Measurements from ENCODE around the gene MORC3.
"Not testable (repeated sequence)": the region's sequence is repeated elsewhere in the genome, so short reads cannot be mapped to it uniquely, and the experiment has no call there.

MORC3 gene

GRCh38 chr21:36325373-36326010, 5.5 kb downstream of the MORC3 start:
- DNase-seq (ENCODE audit: low read depth), result no peak

DNA sequence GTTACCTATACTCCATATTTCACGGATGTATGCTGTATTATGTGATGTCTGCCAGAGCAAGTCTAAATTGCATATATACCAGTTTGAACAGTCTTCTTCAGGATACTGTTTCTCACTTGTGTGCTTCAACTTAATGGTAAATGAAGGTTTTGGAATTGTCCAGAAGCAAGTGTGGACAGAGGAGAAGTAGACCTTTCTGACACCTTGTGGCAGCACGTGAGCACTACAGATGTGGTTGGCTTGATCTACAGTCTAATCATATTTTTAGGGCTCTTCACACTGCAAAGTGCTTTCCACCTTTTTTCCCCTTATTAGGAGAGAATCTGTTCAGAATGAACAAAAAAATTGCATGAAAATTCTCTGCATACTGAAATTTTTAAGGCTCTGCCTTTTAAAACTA, 10.9 kb downstream of the MORC3 start:
- no peak for DNase-seq (ENCODE audit: low read depth)

DNA sequence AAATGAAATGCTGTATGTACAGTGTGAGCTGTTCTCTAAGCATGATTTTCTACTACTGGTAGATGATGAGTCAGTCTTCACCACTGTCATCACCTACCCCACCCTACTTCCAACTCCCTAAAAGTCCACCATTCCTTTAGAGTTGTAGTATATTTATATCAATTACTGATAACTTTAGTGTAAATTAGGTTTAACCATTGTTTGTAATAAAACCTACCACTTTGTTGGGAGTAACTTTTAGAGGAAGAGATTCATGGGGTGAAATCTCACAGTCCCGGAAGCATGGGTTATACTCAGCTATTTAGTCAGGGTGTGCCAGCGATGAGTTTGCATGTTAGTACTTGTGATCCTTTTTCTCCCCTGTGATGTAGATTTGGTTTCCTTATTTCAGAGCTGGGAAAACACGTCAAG, 17.1 kb downstream of the MORC3 start:
- no peak for DNase-seq (ENCODE audit: low read depth)

- DNase-seq (ENCODE audit: low read depth), result no peak
Observed at GRCh38 chr21:36338975-36339374, 19.0 kb downstream of the MORC3 start.

GRCh38 chr21:36342581-36342980, 22.6 kb downstream of the MORC3 start:
- DNase-seq (ENCODE audit: low read depth), result not testable (repeated sequence)

DNA sequence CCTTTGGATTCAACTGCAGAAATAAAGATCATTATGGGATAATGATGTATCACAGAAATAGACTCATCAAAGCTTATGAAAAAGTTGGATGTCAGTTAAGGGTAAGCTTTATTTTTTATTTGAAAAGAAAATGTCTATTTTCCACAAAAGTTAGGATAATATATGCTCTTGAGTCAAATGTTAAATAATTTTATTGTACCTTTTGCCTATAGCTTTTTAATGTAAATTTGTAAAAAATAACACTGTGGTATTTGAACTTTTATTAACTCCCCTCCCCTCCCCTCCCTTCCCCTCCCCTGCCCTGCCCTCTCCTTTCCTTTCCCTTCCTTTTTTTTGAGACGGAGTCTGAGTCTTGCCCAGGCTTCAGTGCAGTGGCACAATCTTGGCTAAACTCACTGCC, 24.9 kb downstream of the MORC3 start:
- no peak for DNase-seq (ENCODE audit: low read depth)

- DNase-seq (ENCODE audit: low read depth), result no peak
Observed at GRCh38 chr21:36347278-36347961, 27.4 kb downstream of the MORC3 start.

GRCh38 chr21:36347962-36348328, 27.9 kb downstream of the MORC3 start:
- DNase-seq (ENCODE audit: low read depth), result no peak

- DNase-seq (ENCODE audit: low read depth), result no peak
Observed at GRCh38 chr21:36349315-36349714, 29.3 kb downstream of the MORC3 start.

DNA sequence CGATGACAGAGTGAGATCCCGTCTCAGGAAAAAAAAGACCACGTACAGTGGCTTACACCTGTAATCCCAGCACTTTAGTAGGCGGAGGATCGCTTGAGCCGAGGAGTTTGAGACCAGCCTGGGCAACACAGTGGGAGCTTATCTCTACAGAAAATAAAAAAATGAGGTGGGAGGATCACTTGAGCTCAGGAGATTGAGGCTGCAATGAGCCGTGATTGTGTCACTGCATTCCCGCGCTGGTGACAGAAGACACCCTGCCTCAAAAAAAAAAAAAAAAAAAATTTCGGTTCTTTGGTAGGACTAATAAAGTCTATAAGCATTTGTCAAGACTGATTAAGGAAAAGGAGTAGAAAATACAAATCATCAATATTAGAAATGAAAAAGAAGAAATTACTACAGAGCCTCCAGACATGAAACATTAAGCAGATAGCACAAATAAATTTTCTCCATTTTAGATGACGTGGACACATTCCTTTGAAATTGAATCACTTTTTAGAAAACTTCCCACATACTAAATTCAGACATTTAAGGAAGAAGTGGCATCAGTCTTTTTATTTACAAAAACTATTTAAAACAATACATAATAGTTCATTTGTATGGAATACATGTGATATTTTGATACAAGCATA, 30.4 kb downstream of the MORC3 start:
- DNase-seq (ENCODE audit: low read depth), result no peak

DNA sequence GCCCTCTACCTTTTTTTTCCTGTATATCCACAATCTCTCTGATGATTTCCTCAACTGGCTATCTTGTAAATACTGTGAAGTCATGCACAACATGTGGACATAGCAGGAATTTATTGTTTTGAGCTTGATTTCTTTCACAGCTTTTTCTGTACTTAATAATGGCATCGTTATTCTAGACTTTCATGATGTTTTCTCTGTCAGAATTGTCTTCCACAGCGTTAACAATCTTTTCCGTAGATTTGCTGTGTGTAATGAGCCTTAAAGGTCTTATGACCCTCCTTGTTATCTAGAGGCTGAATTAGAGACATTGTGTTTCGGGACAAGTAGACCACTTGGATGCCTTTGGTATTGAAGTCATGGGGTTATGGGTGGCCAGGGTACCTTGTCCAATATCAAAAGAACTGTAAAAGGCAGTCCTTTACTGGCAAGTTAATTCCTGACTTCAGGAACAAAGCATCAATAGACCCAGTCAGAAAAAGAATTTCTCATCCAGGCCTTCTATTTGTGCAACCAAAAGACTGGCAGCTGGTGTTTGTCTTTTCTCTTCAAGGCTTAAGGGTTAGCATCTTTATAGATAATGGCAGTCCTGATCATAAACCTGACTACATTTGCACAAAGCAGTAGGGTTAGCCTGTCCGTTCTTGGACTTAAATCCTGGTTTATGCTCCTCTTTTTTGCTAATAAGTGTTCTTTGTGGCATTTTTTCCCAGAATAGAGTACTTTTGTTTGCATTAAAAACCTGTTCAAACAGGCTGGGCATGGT, 35.1 kb downstream of the MORC3 start:
- no peak for DNase-seq (ENCODE audit: low read depth)

DNA sequence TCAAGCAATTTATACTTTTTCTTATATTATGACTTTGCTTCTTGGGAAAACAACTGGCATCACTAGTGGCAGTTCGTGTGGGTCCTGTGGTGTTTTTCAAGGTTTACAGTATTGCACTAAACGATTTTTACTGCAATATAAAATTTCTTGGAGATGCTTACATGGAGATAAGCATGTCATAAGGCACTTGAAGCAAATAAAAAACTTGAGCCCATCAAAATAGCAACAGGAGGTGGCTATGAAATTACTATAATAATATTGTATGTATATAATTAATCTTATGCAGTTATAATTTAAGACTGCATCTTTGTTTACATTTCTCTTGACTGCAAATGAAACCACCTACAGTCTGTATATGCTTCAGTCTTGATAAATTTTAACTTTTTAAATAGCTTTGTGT, 35.9 kb downstream of the MORC3 start:
- no peak for DNase-seq (ENCODE audit: low read depth)

DNA sequence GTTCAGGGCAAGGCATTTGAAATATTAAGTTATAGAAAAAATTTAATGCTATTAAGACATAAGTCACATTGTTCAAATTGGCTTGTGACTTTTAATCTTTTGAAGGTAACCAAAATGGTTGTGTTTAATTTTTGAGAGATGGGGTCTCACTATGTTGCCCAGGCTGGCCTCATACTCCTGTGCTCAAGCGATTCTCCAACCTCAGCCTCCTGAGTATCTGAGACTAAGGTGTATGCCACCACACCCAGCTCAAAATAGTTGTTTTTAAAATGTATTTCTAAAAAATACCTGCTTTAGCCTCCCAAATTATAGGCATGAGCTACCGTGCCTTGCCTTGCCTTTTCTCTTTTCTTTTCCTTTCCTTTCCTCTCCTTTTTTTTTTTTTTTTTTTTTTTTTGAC, 39.2 kb downstream of the MORC3 start:
- no peak for DNase-seq (ENCODE audit: low read depth)

- no peak for DNase-seq (ENCODE audit: low read depth)
Observed at GRCh38 chr21:36369064-36369685, 49.2 kb downstream of the MORC3 start.

DNA sequence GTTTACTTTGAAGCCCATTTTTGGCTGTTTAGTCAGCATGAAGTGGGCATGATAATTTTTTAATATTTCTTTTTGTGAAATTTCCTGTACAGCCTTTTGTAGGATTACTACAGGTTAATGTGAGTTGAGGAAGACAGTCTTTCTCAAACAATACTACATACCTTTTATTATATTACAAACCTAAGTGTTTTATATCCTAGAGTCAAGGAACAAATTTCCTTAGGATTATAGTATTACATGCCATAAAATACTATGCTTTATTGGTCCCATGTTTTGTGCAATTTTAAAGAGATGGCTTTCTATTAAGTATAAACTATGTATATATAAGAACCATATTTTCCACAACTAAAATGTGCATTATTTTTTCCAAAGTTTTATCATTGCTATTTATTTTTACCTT, 56.0 kb downstream of the MORC3 start:
- no peak for DNase-seq (ENCODE audit: low read depth)

DNA sequence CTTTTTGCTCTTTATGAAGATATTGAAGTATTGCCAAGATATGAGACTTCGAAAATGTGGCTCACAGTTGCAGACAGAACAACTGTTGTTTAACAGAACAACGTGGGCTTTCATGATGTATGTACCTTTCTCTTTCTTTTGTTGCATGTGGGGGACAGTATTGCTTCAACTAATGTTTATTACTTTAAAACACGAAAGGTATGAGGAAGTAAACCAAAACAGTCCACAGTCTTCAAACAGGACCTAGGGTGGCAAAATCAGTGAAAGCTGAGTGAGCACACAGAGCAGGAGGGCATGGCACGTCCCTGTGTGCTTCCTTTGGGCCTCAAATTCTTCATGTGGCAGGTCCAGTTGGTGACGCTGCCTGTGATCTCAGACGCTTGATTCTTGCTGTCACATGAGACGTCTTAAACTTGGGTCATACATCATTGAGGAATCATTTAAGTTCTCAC, 57.4 kb downstream of the MORC3 start:
- no peak for DNase-seq (ENCODE audit: low read depth)

- DNase-seq (ENCODE audit: low read depth), result no peak
Observed at GRCh38 chr21:36379251-36379650, 59.3 kb downstream of the MORC3 start.

GRCh38 chr21:36381841-36382589, 62.0 kb downstream of the MORC3 start:
- DNase-seq (ENCODE audit: low read depth), result no peak

DNA sequence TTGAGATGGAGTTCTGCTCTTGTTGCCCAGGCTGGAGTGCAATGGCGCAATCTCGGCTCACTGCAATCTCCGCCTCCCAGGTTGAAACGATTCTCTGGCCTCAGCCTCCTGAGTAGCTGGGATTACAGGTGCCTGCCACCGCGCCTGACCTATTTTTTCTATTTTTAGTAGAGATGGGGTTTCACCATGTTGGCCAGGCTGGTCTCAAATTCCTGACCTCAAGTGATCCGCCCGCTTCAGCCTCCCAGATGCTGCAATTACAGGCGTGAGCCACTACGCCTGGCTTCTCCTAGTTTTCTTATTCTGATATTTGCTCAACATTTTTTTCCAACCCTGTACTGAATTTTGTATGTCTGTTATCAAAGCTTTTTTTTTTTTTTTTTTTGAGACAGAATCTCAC, 62.7 kb downstream of the MORC3 start:
- not testable (repeated sequence) for DNase-seq (ENCODE audit: low read depth)

- DNase-seq (ENCODE audit: low read depth), result no peak
Observed at GRCh38 chr21:36384885-36385232, 64.9 kb downstream of the MORC3 start.

DNA sequence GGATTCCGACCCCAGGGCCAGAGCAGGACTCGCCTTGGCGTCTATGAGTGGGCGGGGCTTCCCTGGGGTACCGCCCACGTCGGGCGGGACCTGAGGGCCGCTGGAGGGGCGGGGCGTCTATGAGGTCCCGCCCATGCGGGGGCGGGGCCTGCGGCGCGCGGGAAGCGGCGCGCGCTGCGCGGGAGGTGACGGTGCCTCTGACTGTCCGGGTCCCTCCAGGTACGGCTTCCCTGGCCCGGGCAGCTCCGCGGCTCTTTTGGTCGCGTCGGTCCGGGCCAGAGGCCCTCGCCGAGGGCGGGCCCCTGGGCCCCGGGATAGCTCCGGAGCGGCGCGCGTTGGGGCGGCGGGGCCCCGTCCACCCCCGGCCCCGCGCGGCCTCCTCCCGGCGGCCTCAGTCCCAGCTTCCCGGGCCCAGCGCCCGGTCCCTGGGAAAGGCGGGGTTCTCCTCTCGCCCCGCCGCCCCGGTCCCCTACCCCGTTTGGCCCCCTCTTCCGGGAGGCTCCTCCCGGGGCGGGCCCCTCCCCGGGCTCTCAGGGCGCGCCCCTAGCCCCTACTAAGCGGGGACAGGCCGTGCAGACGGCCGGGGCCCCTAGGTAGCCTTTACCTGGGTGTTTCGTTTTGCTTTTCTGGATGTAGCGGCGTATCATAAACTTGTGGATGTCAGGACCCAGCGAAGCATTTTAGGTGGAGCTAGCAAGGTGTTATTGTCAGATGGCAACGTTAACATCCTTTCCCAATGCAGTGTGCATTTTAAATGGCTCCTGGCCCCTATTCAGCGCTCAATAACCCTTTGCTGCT, 65.4 kb downstream of the MORC3 start, which contains the start of gene CHAF1B:
Gene CHAF1B (plus strand): TSS at position 160 of the 798 bp plus-strand sequence. CDS start 745 bp downstream, outside the sequence.
- DNase-seq (ENCODE audit: low read depth), result peak; percentile 50
